Subcutaneous abdominal adipose tissue (tissue), 5 donors: ENCODE data around the gene OR14J1.
"Not testable (repeated sequence)": the region's sequence is repeated elsewhere in the genome, so short reads cannot be mapped to it uniquely, and the experiment has no call there.

Source experiments
- H3K27ac ChIP-seq: one replicate; pipeline ENCODE4 v1.7.0; 2013; ENCODE audit warnings: low read depth, mild to moderate bottlenecking, inconsistent platforms, low read length, moderate library complexity
- H3K27me3 ChIP-seq, 5 donors: one replicate each; pipeline ENCODE4 v1.7.0; 2013; ENCODE audit warnings: low read length in 5 of 5, inconsistent platforms in 1 of 5; ENCODE audit not compliant: control insufficient read depth in 5 of 5, insufficient read depth in 4 of 5
- H3K36me3 ChIP-seq, 5 donors: one replicate each; pipeline ENCODE4 v1.7.0; 2013; ENCODE audit warnings: low read length in 5 of 5; ENCODE audit not compliant: control insufficient read depth in 5 of 5, insufficient read depth in 5 of 5
- H3K4me1 ChIP-seq, 5 donors: one replicate each; pipeline ENCODE4 v1.7.0; 2013; ENCODE audit warnings: low read length in 5 of 5, mild to moderate bottlenecking in 3 of 5, moderate library complexity in 1 of 5; ENCODE audit not compliant: control insufficient read depth in 5 of 5, insufficient read depth in 5 of 5
- H3K4me3 ChIP-seq, 5 donors: one replicate each; pipeline ENCODE4 v1.7.0; 2013; ENCODE audit warnings: low read length in 5 of 5, low read depth in 1 of 5
- H3K9ac ChIP-seq, 5 donors: one replicate each; pipeline ENCODE4 v1.7.0; 2013; ENCODE audit warnings: low read length in 5 of 5, mild to moderate bottlenecking in 4 of 5, moderate library complexity in 3 of 5
- H3K9me3 ChIP-seq, 5 donors: one replicate each; pipeline ENCODE4 v1.7.0; 2013; ENCODE audit warnings: low read length in 5 of 5; ENCODE audit not compliant: control insufficient read depth in 5 of 5
- donor health status: healthy.
- donor health status: healthy.
- donor health status: healthy.
- donor health status: healthy.
- donor health status: healthy.

The OR14J1 gene

GRCh38 chr6:29301316-29301715 is at the start of gene OR14J1:
Gene OR14J1 (plus strand): TSS chr6:29301701. CDS start chr6:29306690, 4,989 bp downstream.
- H3K9me3 ChIP-seq = no peaks in the 10 kb centered on the region
- no peaks in the 10 kb centered on the region for H3K27me3 ChIP-seq
- H3K4me1 ChIP-seq = no peaks in the 10 kb centered on the region
- H3K36me3 ChIP-seq = no peaks in the 10 kb centered on the region
- no peak within 1 kb of the TSS for H3K4me3 ChIP-seq
- H3K27ac ChIP-seq = no peak within 1 kb of the TSS
- no peak within 1 kb of the TSS for H3K9ac ChIP-seq

- H3K9ac ChIP-seq = no peak overlapping the region
- no peak overlapping the region for H3K4me3 ChIP-seq
- H3K27ac ChIP-seq = no peak overlapping the region
- H3K9me3 ChIP-seq = peaks cover 0 to 10% (median 2%) of the 10 kb centered on the region in 5 donors
- no peaks in the 10 kb centered on the region for H3K4me1 ChIP-seq
- H3K36me3 ChIP-seq = no peaks in the 10 kb centered on the region
- H3K27me3 ChIP-seq = no peaks in the 10 kb centered on the region
Observed at GRCh38 chr6:29251736-29252135, 49.8 kb upstream of the OR14J1 start.

- Histone ChIP-seq H3K4me1 (no peaks in the 10 kb centered on the region), H3K27me3 (no peaks in the 10 kb centered on the region), H3K4me3 (no peak overlapping the region)
Observed at GRCh38 chr6:29255530-29255929, 46.0 kb upstream of the OR14J1 start.

GRCh38 chr6:29259721-29260120 is 41.8 kb upstream of the OR14J1 start:
- no peaks in the 10 kb centered on the region for H3K36me3 ChIP-seq
- no peaks in the 10 kb centered on the region for H3K27me3 ChIP-seq
- peaks cover 0 to 2% (median 0%) of the 10 kb centered on the region in 5 donors for H3K9me3 ChIP-seq
- no peak overlapping the region for H3K27ac ChIP-seq
- no peak overlapping the region for H3K4me3 ChIP-seq
- no peak overlapping the region for H3K9ac ChIP-seq
- no peaks in the 10 kb centered on the region for H3K4me1 ChIP-seq

More at GRCh38 chr6:29255530-29255929, 46.0 kb upstream of the OR14J1 start:
- Histone ChIP-seq H3K27ac (no peak overlapping the region), H3K9me3 (peaks cover 0 to 10% (median 2%) of the 10 kb centered on the region in 5 donors), H3K36me3 (no peaks in the 10 kb centered on the region), H3K9ac (no peak overlapping the region)

- Histone ChIP-seq H3K4me1 (no peaks in the 10 kb centered on the region), H3K9me3 (no peaks in the 10 kb centered on the region), H3K9ac (no peak overlapping the region), H3K27ac (no peak overlapping the region), H3K4me3 (no peak overlapping the region), H3K27me3 (no peaks in the 10 kb centered on the region), H3K36me3 (no peaks in the 10 kb centered on the region)
Observed at GRCh38 chr6:29263001-29263400, 38.5 kb upstream of the OR14J1 start.

GRCh38 chr6:29294499-29294914 is 7.0 kb upstream of the OR14J1 start:
- no peak overlapping the region for H3K4me3 ChIP-seq
- H3K36me3 ChIP-seq = no peaks in the 10 kb centered on the region
- no peak overlapping the region for H3K9ac ChIP-seq
- H3K9me3 ChIP-seq = peaks cover 0 to 2% (median 0%) of the 10 kb centered on the region in 5 donors
- no peak overlapping the region for H3K27ac ChIP-seq
- peaks cover 0 to 3% (median 0%) of the 10 kb centered on the region in 5 donors for H3K27me3 ChIP-seq
- H3K4me1 ChIP-seq = no peaks in the 10 kb centered on the region

- Histone ChIP-seq H3K9ac (no peak overlapping the region), H3K36me3 (no peaks in the 10 kb centered on the region), H3K4me1 (no peaks in the 10 kb centered on the region), H3K27me3 (peaks cover 0 to 3% (median 0%) of the 10 kb centered on the region in 5 donors), H3K4me3 (no peak overlapping the region), H3K9me3 (peaks cover 0 to 2% (median 0%) of the 10 kb centered on the region in 5 donors), H3K27ac (no peak overlapping the region)
Observed at GRCh38 chr6:29295181-29295585, 6.3 kb upstream of the OR14J1 start.

- Histone ChIP-seq H3K27me3 (peaks cover 0 to 2% (median 0%) of the 10 kb centered on the region in 5 donors), H3K27ac (no peak overlapping the region), H3K9ac (no peak overlapping the region), H3K4me1 (no peaks in the 10 kb centered on the region), H3K9me3 (peaks cover 0 to 2% (median 0%) of the 10 kb centered on the region in 5 donors), H3K36me3 (no peaks in the 10 kb centered on the region), H3K4me3 (no peak overlapping the region)
Observed at GRCh38 chr6:29295623-29296022, 5.9 kb upstream of the OR14J1 start.

- Histone ChIP-seq H3K27me3 (no peaks in the 10 kb centered on the region), H3K9ac (no peak overlapping the region), H3K36me3 (no peaks in the 10 kb centered on the region)
Observed at GRCh38 chr6:29319931-29320330, 18.4 kb downstream of the OR14J1 start.

GRCh38 chr6:29323332-29323731 is 21.8 kb downstream of the OR14J1 start:
- not testable (repeated sequence) for H3K4me1 ChIP-seq, H3K4me3 ChIP-seq, H3K36me3 ChIP-seq, H3K9ac ChIP-seq, H3K27me3 ChIP-seq, H3K9me3 ChIP-seq, H3K27ac ChIP-seq

More at GRCh38 chr6:29319931-29320330, 18.4 kb downstream of the OR14J1 start:
- Histone ChIP-seq H3K9me3 (no peaks in the 10 kb centered on the region), H3K27ac (no peak overlapping the region), H3K4me1 (no peaks in the 10 kb centered on the region), H3K4me3 (no peak overlapping the region)

- Histone ChIP-seq H3K27me3 (no peaks in the 10 kb centered on the region), H3K9ac (no peak overlapping the region), H3K36me3 (no peaks in the 10 kb centered on the region), H3K4me1 (no peaks in the 10 kb centered on the region), H3K4me3 (no peak overlapping the region), H3K9me3 (no peaks in the 10 kb centered on the region), H3K27ac (no peak overlapping the region)
Observed at GRCh38 chr6:29325777-29326176, 24.3 kb downstream of the OR14J1 start.
